DOHH2 (cell line): Measurements from ENCODE around the gene ARIH1.

ENCODE experiments used
- H3F3A ChIP-seq: fragments of 200-600 bp; sonication (generic), shearing (Covaris generic); 2 replicates; pipeline ENCODE4 v1.6.0; 2016; ENCODE audit warnings: antibody characterized with exemption, mild to moderate bottlenecking; ENCODE audit not compliant: control insufficient read depth, insufficient read depth
- H3K27ac ChIP-seq: fragments of 200-600 bp; sonication (generic); 2 replicates; pipeline ENCODE4 v1.5.1; 2014; ENCODE audit warnings: low read depth, mild to moderate bottlenecking, low read length, moderate library complexity
- H3K27me3 ChIP-seq: fragments of 200-600 bp; sonication (generic); 2 replicates; pipeline ENCODE4 v1.6.1; 2014; ENCODE audit warnings: mild to moderate bottlenecking, low read length, mixed read lengths; ENCODE audit not compliant: control insufficient read depth
- H3K36me3 ChIP-seq: fragments of 200-600 bp; sonication (generic); 2 replicates; pipeline ENCODE4 v1.6.1; 2014; ENCODE audit warnings: mild to moderate bottlenecking, low read length, moderate library complexity, mixed read lengths; ENCODE audit not compliant: control insufficient read depth
- H3K4me1 ChIP-seq: fragments of 200-600 bp; sonication (generic); 2 replicates; pipeline ENCODE4 v1.6.1; 2014; ENCODE audit warnings: mild to moderate bottlenecking, low read length, mixed read lengths; ENCODE audit not compliant: control insufficient read depth
- H3K4me2 ChIP-seq: fragments of 200-600 bp; sonication (generic); 2 replicates; pipeline ENCODE4 v1.6.0; 2014; ENCODE audit warnings: mild to moderate bottlenecking, low read length, moderate library complexity
- H3K4me3 ChIP-seq: fragments of 200-600 bp; sonication (generic); 2 replicates; pipeline ENCODE4 v1.5.1; 2014; ENCODE audit warnings: mild to moderate bottlenecking, low read length, mixed read lengths
- H3K79me2 ChIP-seq: fragments of 200-600 bp; sonication (generic); 2 replicates; pipeline ENCODE4 v1.6.1; 2014; ENCODE audit warnings: mild to moderate bottlenecking, low read length, mixed read lengths; ENCODE audit not compliant: control insufficient read depth
- H3K9me2 ChIP-seq: fragments of 200-600 bp; sonication (generic); replicated peaks from 2 replicates; pipeline ENCODE4 v1.6.1; 2014; ENCODE audit warnings: mild to moderate bottlenecking, low read length, mixed read lengths; ENCODE audit not compliant: control insufficient read depth
- H3K9me3 ChIP-seq: fragments of 200-600 bp; sonication (generic); 2 replicates; pipeline ENCODE4 v1.6.1; 2014; ENCODE audit warnings: antibody characterized with exemption, low read length, mixed read lengths; ENCODE audit not compliant: control insufficient read depth, insufficient read depth
- H4K20me1 ChIP-seq: fragments of 200-600 bp; sonication (generic); 2 replicates; pipeline ENCODE4 v1.6.0; 2014; ENCODE audit warnings: low read depth, mild to moderate bottlenecking, antibody characterized with exemption, low read length, moderate library complexity; ENCODE audit not compliant: control insufficient read depth, insufficient read depth
- EZH2phosphoT487 ChIP-seq: fragments of 200-600 bp; sonication (generic); IDR thresholded peaks from 2 replicates; pipeline ENCODE4 v1.6.1; 2017; ENCODE audit warnings: borderline replicate concordance, mild to moderate bottlenecking, antibody characterized with exemption, low read length, moderate library complexity, mixed read lengths
- TF ChIP-seq, protein P1 (sequence below): fragments of 200-600 bp; sonication (generic); IDR thresholded peaks from one replicate; pipeline ENCODE4 v1.5.1; 2014; ENCODE audit warnings: antibody characterized with exemption, mild to moderate bottlenecking, low read depth, low read length; ENCODE audit not compliant: poor library complexity, severe bottlenecking

Gene ARIH1

DNA sequence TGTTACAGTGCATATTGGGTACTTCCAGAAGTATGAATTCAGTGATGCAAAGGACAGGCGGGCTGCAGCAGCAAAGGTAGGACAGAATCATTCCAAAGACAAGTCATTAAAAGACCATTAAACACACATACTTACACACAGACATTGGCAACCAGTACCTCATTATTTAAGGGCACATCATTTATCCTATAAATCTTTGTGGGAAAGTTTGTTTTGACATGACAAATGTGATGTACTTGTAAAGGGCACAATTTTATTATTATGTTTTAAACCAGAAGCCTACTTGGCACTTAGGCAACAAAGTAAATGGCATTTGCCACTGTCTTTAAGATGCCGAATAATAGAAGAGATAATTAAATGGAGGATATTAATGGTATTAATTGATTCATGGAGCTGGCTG, 22.7 kb downstream of the ARIH1 start:
- H3K4me1 ChIP-seq, result peaks cover 18% of the 10 kb centered on the region
- H4K20me1 ChIP-seq, result peaks cover 21% of the 10 kb centered on the region
- no peaks in the 10 kb centered on the region for H3K9me3 ChIP-seq
- no peaks in the 10 kb centered on the region for H3F3A ChIP-seq
- TF ChIP-seq EZH2phosphoT487, result no peak
- TF ChIP-seq, protein P1, sequence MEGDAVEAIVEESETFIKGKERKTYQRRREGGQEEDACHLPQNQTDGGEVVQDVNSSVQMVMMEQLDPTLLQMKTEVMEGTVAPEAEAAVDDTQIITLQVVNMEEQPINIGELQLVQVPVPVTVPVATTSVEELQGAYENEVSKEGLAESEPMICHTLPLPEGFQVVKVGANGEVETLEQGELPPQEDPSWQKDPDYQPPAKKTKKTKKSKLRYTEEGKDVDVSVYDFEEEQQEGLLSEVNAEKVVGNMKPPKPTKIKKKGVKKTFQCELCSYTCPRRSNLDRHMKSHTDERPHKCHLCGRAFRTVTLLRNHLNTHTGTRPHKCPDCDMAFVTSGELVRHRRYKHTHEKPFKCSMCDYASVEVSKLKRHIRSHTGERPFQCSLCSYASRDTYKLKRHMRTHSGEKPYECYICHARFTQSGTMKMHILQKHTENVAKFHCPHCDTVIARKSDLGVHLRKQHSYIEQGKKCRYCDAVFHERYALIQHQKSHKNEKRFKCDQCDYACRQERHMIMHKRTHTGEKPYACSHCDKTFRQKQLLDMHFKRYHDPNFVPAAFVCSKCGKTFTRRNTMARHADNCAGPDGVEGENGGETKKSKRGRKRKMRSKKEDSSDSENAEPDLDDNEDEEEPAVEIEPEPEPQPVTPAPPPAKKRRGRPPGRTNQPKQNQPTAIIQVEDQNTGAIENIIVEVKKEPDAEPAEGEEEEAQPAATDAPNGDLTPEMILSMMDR, result no peak
- no peaks in the 10 kb centered on the region for H3K27me3 ChIP-seq
- peaks cover 18% of the 10 kb centered on the region for H3K36me3 ChIP-seq
- H3K4me3 ChIP-seq, result no peak overlapping the region
- no peak overlapping the region for H3K27ac ChIP-seq
- H3K79me2 ChIP-seq, result peaks cover 95% of the 10 kb centered on the region
- H3K4me2 ChIP-seq, result no peak overlapping the region
- H3K9me2 ChIP-seq, result no peaks in the 10 kb centered on the region

DNA sequence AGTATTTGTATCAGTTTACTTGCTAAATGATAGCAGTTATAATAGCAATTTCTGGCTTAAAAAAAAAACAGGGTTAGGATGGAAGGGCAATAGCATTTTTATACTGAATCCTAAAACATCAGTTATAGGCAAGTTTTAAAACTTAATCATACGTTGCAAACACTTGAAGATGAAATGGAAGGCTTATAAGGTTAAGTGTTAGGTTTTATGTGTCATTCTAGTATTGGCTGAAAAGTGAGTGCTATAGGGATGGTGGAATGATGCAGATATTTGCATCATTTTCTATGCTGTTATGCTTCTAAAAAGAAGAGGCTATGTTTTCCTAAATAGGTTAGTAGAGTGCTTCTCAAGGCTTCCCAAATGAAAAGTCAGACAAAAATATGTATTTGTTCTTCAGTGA, 23.3 kb downstream of the ARIH1 start:
- no peak overlapping the region for H3K27ac ChIP-seq

DNA sequence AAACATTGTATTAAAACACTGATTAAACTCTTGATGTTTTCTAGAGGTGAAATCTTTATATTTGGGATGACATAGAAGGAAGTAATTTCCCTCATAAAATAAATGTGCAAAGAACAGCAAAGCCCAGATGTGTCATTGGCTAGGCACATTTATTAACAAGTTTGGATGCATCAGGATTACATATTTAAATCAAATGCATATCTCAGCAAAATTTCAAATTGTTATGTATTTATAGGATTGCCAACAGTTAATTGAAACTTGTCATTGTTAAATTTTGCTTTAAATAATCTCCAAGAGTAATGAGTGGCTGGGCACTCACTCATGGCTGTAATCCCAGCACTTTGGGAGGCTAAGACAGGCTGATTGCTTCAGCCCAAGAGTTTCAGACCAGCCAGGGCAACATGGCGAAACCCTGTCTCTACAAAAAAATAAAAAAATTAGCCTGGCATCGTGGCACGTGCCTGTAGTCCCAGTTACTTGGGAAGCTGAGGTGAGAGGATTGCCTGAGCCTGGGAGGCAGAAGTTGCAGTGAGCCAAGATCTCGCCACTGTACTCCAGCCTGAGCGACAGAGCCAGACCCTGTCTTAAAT, 28.2 kb downstream of the ARIH1 start:
- no peaks in the 10 kb centered on the region for H3K9me3 ChIP-seq
- H3K4me1 ChIP-seq, result no peaks in the 10 kb centered on the region
- H4K20me1 ChIP-seq, result peaks cover 4% of the 10 kb centered on the region; the same call in 1 of the 2 replicates
- H3K4me3 ChIP-seq, result no peak overlapping the region
- H3K79me2 ChIP-seq, result peaks cover 94% of the 10 kb centered on the region
- TF ChIP-seq EZH2phosphoT487, result no peak
- TF ChIP-seq, protein P1, result no peak
- no peaks in the 10 kb centered on the region for H3K9me2 ChIP-seq
- H3K36me3 ChIP-seq, result peaks cover 12% of the 10 kb centered on the region
- H3K27me3 ChIP-seq, result no peaks in the 10 kb centered on the region
- H3K27ac ChIP-seq, result no peak overlapping the region
- H3K4me2 ChIP-seq, result no peak overlapping the region
- no peaks in the 10 kb centered on the region for H3F3A ChIP-seq

More for the DNA sequence above, 23.3 kb downstream of the ARIH1 start:
- H3K9me3 ChIP-seq, result no peaks in the 10 kb centered on the region
- peaks cover 16% of the 10 kb centered on the region for H3K36me3 ChIP-seq
- no peak overlapping the region for H3K4me2 ChIP-seq
- H3F3A ChIP-seq, result no peaks in the 10 kb centered on the region
- H3K79me2 ChIP-seq, result peaks cover 95% of the 10 kb centered on the region
- TF ChIP-seq, protein P1, result no peak
- TF ChIP-seq EZH2phosphoT487, result no peak
- no peak overlapping the region for H3K4me3 ChIP-seq
- H4K20me1 ChIP-seq, result peaks cover 23% of the 10 kb centered on the region
- no peaks in the 10 kb centered on the region for H3K9me2 ChIP-seq
- H3K4me1 ChIP-seq, result peaks cover 18% of the 10 kb centered on the region
- no peaks in the 10 kb centered on the region for H3K27me3 ChIP-seq
